CD4-positive, alpha-beta T cell treated with Interleukin-15 for 1 hour (primary cell): ENCODE measurements around the gene HDAC4.

Source experiments
- DNase-seq: peaks from one replicate; pipeline ENCODE4 v3.0.0-alpha.2; 2020

HDAC4 gene

GRCh38 chr2:239033801-239034560 is 366.8 kb downstream of the HDAC4 start:
- no peak for DNase-seq

DNA sequence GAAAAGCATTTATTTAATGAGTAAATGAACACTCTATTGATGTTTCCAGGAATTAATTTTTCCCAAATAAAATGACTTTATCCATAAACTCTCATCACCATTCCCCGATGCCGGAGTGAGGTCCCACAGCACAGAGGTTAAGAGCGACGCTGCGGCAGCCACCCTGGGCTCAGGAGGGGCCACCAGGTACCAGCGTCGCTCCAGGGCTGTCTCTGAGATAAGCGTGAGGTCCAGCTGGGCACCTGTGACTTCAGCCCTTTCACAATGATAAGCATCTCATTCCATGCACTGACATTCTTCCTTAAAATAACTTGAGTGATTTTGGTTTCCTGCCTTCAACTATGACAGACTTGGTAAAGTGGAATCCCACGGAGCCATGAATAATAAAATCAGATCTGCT is 370.9 kb downstream of the HDAC4 start:
- no peak for DNase-seq

DNA sequence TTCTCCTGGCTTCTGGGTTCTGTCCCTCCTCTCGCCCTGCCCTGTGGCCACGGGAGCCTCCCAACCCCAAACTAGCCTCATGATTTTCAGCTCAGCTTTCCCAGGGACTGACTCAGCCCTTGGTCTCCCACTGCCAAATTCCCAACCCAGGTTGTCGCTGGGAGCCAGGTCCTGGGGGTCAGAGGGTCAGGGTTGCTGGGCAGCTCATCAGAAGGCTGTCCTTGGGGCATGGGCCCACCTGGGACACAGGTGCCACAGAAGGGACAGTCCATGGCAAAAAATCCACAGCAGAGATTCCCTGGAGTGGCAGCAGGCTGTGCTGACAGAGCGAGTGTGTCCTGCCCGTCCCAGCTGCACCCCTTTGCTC is 372.6 kb downstream of the HDAC4 start:
- DNase-seq = no peak

DNA sequence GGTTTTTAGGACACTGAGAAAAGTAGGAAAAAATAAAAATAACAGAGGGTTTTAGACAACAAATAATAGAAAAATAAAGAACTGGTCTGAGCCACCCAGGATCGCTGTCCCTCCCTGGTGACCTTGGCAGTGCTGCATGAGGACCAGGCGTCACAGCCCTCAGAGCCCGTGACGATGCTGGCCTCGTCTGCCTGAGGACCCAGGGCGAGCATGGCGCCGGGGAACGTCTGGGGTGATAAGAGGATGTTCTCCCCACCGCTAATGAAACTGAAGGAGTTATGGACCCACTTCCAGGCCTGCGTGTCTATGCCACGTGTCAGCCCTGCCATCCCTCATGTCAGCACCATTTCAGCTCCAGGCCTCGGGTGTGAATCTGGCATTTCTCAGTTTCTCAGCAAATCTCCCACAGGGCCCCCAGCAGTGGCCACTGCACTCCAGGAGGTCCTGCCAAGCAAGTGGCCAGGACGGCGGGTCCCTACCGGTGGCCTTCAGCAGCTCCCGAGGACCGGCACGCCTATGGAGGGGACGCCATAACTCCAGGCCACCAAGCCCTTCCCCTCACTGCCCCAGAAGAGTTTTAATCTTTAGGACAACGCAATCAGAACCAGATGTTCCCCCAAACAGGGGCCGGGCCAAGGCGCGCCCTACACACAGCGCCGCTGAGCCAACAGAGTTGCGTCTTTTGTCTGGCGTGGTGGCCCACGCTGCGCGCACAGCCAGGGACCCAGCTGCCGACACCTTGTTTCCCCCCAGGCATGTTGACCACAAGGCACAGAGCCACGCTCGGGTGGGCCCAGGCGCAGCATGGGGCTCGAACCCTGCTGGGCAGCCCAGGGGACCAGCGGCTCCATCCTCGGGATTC is 373.2 kb downstream of the HDAC4 start:
- DNase-seq = no peak

GRCh38 chr2:239026711-239027361 is 374.0 kb downstream of the HDAC4 start:
- no peak for DNase-seq

DNA sequence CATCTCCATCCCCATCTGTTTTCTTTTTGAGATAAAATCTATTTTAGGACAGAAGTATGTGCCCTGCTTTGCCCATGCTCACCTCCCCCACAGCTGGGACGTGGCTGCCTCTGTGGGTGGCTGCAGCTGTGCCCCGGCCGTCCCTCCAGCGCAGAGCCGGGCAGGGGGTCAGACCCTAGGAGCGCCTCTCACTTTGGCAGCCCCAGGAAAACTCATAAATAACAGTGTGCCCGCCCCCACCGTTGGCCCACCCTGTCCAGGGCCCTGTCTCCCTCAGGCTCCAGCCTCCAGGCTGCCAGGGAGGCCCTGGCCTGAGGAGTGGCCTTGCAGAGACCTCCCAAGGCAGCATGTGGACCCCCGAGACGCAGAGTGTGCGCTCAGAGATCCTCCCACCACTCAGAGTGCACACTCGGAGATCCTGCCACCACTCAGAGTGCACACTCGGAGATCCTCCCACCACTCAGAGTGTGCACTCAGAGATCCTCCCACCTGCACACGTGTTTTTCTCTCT is 374.8 kb downstream of the HDAC4 start:
- no peak for DNase-seq

- DNase-seq = no peak
Observed at GRCh38 chr2:239025096-239025801, 375.6 kb downstream of the HDAC4 start.

DNA sequence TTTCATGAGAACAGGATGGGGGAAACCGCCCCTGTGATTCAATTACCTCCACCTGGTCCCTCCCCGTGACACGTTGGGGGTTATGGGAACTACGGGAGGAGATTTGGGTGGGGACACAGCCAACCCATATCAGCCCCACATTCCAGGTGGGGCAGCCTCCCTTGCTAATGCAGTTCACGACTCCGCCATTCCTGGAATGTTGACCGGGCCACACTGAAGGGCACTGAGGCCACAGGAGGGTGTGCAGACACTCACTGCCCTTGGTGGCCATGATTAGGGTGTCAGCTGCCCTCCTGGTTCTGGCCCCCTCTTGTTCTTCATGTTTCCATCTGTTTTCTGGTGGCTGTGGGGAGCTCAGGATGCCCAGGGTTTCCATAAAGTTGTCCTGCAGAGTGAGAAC is 376.6 kb downstream of the HDAC4 start:
- no peak for DNase-seq

DNA sequence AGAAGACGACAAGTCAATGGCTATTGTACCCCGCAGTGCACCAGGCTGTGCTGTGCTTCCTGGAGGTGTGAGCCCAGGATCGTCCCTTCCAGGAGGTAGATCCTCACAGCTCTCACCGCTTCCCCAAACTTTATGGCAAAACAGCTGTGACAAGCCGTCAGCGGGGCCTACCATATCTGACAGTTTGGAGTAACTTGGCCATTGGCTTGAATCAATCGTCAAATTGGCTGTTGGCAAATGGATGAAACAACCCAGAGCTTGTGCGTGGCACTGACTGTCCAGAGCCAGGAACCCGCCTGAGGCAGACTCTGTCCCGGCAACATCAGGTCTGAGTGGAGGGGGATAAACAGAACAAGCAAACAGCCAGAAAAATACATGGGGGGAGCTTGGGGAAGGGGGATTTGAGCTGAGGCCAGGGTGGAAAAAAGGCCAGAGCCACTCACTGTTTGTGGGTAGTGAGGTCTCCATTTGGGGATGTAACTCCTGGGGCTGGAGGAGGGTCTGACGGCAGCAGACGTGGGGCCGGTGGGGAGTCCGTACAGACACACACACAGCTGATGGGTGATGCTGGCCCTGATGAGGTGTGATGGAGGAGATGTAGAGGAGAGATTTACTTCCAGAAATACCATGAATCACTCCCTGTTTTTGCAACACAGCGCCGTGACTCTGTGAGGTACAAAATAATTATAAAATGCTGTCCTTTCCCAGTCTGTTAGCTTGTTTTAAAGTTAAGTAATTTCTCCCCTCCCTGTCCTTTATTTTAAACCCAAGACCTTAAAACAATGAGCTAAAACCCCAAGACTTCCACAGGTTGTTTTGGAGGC is 378.2 kb downstream of the HDAC4 start:
- no peak for DNase-seq

DNA sequence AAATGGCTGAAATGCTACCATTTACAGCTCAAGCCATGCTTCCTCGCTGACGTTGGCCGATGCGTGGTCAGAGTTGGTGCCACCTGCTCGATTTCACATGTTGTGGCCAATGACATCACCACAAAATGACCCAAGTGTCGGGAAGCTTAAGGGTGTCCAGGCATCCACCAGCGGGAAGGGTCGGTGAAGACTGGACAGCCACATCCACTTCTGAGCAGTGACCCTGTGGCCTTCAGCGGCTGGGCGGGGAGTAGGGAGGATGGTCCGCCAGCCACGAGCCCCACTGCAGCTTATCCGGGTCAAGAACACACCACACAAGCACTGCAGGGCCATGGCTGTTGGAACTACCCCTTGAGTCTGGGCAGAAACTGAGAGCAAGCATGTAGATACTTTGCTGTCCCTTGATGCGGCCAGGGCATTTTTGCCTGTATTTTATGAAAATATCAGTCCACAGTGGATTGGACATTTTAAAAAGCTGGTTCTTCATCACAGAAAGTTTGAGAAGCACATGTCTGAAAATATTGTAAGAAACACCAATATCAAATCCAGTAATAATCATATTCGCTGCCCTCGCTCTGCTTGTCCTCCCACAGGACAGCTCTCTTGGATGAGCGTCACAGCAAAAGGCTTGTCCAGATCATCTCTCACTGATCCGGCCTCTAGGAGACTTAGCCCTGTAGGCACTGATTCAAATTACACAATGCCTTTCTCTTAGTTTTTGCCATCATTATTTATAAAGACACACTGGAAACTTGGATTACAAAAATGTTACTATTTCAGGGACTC is 379.0 kb downstream of the HDAC4 start:
- no peak for DNase-seq

DNA sequence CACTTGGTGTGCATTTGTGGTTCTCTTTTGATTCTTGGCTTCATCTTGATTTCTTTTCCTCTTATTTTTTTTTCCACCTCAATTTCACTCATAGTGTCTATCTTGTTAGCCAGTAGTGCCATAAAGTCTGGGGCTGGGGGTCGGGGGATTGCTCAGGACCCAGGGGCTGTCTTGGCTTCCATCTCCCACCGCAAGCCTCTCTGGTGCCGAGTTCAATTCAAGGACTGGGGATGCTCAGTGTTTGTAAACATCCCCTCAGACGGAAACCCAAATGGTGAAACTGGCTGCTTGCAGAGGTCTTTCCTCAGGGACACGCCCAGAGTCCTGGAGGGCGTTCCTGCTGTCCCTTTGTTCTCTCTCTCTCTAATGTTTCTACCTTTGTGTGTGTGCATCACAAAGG is 379.6 kb downstream of the HDAC4 start:
- no peak for DNase-seq

DNA sequence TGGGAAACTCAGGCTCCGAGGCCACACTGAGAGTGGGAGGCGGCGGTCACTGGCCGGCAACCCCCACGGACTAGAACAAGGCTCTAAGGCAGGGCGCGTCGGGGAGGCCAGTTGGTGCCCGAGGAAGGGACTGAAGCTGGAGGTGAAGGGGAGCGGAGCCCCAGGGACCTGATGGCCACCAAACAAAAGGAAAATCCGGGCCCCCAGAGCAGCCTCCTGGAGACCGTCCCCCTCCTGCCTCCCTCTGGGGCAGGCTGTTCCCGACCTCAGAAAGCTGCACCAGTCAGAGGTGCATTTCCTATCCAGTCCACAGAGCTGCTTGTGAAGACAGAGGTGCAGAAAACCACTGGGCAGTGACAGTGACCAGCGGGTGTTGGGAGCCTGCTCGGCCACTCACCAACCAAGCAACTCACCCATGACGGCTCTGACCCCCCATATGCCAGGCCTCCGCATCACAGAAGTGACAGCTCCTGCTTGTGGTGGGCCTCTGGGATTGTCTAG is 380.2 kb downstream of the HDAC4 start:
- no peak for DNase-seq

- DNase-seq = no peak
Observed at GRCh38 chr2:239019183-239019581, 381.6 kb downstream of the HDAC4 start.

DNA sequence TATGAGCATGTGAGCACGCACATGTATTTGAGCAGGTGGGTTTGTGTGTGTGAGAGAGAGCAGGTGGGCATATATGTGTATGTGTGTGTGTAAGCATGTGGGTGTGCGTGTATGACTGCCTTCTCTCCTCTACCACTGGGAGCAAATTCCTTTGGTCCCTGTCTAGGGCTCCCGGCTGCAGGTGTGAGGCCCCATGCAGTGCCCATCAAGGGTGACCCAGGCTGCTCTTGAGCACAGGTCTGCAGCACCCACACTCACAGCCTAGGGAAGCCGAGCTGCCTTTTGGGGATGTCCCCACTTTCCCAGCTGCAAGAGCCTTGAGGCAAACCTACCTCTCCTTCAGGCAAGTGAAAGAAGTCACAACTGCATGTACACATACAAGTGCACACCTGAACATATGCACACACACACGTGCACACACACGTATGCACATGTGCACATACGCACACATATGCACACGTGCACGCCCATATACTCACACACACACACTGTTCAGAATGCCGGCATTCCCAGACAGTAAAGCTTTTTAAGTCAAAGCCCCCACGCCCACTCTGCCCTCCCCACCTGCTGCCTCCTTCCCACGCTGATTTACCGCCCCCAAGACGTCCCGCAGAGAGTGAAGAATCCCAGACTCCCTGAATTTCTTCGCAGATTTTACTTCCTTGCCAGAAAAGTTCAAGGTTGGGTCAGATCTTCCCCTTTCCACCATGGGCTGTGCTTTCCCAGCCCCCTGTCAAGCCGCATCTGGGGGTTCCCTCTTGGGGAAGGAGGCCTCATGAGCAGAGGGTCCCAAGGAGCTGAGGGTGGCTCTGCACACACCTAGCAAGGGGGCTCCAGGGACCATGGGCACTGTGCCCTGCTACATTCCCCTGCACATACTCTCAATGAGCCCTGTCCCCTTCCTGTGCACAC is 382.3 kb downstream of the HDAC4 start:
- no peak for DNase-seq

DNA sequence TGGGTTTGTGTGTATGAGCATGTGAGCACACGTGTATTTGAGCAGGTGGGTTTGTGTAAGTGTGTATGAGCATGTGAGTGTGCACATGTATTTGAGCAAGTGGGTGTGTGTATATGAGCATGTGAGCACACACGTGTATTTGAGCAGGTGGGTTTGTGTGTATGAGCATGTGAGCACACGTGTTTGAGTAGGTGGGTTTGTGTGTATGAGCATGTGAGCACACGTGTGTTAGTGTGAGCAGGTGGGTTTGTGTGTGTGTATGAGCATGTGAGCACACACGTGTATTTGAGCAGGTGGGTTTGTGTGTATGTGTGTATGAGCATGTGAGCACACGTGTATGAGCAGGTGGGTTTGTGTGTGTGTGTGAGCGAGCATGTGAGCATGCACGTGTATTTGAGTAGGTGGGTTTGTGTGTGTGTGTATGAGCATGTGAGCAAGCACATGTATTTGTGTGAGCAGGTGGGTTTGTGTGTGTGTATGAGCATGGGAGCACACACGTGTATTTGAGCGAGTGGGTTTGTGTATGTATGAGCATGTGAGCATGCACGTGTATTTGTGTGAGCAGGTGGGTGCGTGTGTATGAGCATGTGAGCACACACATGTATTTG is 383.2 kb downstream of the HDAC4 start:
- DNase-seq = no peak

DNA sequence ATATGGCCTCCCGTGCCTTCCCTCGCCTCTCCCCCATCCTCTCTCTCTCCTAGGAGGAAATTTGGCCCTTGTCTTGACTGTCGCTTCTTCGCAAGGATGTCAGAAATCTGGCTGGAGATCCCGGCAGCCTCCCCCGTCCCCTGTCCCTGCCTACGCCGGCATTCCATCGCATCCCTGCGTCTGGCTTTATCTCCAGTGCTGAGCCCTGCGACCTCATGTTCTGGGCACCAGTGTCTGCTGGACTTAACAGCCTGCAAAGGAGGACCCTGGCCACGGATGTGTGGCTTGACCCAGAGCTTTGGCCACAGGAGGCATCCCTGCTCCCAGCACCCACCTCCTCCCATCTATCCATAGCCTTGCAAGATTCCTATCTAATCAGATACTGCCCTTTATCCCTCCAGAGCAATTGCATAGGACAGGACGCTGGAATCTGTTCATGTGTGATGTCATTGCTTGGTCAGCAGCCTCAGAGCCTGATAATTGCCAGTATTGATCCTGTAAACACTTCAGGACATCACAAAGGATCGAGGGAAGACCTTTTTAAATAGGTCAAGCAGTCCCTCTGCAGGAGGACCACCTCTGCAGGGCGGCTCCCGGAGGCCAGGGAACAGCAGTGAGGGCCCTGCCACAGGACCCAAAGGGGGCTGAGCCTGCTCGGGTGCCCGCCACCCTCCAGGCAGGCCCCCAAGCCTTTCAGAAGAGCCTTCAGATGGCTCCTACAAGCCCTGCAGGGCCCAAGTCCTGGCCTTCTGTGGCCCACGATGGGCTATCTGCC is 384.7 kb downstream of the HDAC4 start:
- no peak for DNase-seq

DNA sequence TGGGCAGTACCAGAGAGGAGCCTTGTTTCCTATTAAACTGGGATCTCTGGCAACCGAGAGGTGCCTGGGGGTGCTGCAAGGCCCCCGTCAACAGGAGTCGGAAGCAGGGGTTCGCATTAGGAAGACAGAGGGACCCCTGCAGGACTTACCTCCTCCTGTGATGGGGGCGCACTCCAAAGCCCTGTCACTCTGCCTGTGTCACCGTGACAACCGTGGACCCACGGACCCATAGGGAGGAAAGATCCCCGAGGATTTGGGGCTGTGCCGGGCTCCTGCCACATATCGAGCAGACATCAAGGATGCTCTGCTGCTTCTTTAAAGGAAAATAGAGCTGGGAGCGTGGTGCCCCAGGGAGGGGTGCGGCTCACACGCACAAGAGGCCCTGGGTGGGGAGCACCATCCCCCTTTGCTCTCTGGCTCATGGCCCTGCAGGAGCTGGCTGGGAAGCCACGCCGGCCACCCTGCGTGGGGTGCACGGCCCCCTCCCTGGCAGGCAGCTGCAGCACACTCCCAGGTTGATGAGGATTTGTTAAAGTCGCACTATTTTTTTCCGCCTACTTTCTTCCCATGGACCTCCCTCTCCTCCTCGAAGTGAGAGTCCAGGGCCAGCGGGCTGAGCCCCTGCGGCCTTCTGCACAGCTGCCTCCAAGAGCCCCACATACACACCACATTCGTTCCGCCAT is 385.5 kb downstream of the HDAC4 start:
- DNase-seq = no peak
